Stimulated activated CD4-positive, alpha-beta T cell treated with anti-CD3 and anti-CD28 coated beads, TNF-alpha, amount 100 ng/mL, for 1 hour (primary cell): ENCODE data around the gene UGT2B17.

Source experiments
- DNase-seq, 3 donors: peaks; one replicate each; pipeline ENCODE4 v3.0.0-alpha.2; 2020; ENCODE audit warnings: low read depth in 3 of 3, low spot score in 1 of 3

UGT2B17 gene

GRCh38 chr4:68489338-68489737 is 86.8 kb downstream of the UGT2B17 start:
- DNase-seq: no peak
